HG03064 (cell line): ENCODE data around the gene TFDP2.
"Not testable (repeated sequence)": the region's sequence is repeated elsewhere in the genome, so short reads cannot be mapped to it uniquely, and the experiment has no call there.

Experiments used
- ATAC-seq: cut with Tn5 transposase; IDR thresholded peaks from one replicate; pipeline ENCODE4 v1.9.1; 2021; ENCODE audit warnings: low read depth; ENCODE audit not compliant: unreplicated experiment

The TFDP2 gene

GRCh38 chr3:141979050-141979671, 170.2 kb downstream of the TFDP2 start:
- no peak for ATAC-seq

- not testable (repeated sequence) for ATAC-seq
These were observed 174.6 kb downstream of the TFDP2 start for GRCh38 chr3:141974777-141975176.

- no peak for ATAC-seq
These were observed 176.9 kb downstream of the TFDP2 start for GRCh38 chr3:141972399-141972798.

GRCh38 chr3:141971571-141971970, 177.8 kb downstream of the TFDP2 start:
- no peak for ATAC-seq

GRCh38 chr3:141969711-141970110, 179.6 kb downstream of the TFDP2 start:
- no peak for ATAC-seq

GRCh38 chr3:141965471-141965870, 183.9 kb downstream of the TFDP2 start:
- no peak for ATAC-seq

GRCh38 chr3:141963301-141963700, 186.0 kb downstream of the TFDP2 start:
- ATAC-seq: no peak

- ATAC-seq: no peak
These were observed 188.6 kb downstream of the TFDP2 start for GRCh38 chr3:141960731-141961130.

GRCh38 chr3:141959589-141960554, 189.5 kb downstream of the TFDP2 start:
- ATAC-seq: no peak

- ATAC-seq: no peak
These were observed 194.2 kb downstream of the TFDP2 start for GRCh38 chr3:141955175-141955574.

GRCh38 chr3:141952611-141953010, 196.7 kb downstream of the TFDP2 start:
- no peak for ATAC-seq

- no peak for ATAC-seq
These were observed 198.5 kb downstream of the TFDP2 start for GRCh38 chr3:141950572-141951493.

GRCh38 chr3:141949972-141950371, 199.4 kb downstream of the TFDP2 start:
- ATAC-seq: no peak

- no peak for ATAC-seq
These were observed 199.9 kb downstream of the TFDP2 start for GRCh38 chr3:141949399-141949798.

GRCh38 chr3:141945726-141946485, 203.4 kb downstream of the TFDP2 start:
- ATAC-seq: no peak

GRCh38 chr3:141942006-141942405, 207.3 kb downstream of the TFDP2 start:
- ATAC-seq: no peak

GRCh38 chr3:141941093-141941492, 208.3 kb downstream of the TFDP2 start:
- ATAC-seq: no peak

- no peak for ATAC-seq
These were observed 209.1 kb downstream of the TFDP2 start for GRCh38 chr3:141940194-141940776.

GRCh38 chr3:141939759-141940158, 209.6 kb downstream of the TFDP2 start:
- no peak for ATAC-seq
